GM10847 (cell line): Measurements from ENCODE around the gene SOS1.

ENCODE experiments used
- POLR2A ChIP-seq: IDR thresholded peaks from 2 replicates; pipeline ENCODE4 v1.6.1; 2011; ENCODE audit not compliant: insufficient read length; ENCODE audit errors: extremely low read depth

Gene SOS1

DNA sequence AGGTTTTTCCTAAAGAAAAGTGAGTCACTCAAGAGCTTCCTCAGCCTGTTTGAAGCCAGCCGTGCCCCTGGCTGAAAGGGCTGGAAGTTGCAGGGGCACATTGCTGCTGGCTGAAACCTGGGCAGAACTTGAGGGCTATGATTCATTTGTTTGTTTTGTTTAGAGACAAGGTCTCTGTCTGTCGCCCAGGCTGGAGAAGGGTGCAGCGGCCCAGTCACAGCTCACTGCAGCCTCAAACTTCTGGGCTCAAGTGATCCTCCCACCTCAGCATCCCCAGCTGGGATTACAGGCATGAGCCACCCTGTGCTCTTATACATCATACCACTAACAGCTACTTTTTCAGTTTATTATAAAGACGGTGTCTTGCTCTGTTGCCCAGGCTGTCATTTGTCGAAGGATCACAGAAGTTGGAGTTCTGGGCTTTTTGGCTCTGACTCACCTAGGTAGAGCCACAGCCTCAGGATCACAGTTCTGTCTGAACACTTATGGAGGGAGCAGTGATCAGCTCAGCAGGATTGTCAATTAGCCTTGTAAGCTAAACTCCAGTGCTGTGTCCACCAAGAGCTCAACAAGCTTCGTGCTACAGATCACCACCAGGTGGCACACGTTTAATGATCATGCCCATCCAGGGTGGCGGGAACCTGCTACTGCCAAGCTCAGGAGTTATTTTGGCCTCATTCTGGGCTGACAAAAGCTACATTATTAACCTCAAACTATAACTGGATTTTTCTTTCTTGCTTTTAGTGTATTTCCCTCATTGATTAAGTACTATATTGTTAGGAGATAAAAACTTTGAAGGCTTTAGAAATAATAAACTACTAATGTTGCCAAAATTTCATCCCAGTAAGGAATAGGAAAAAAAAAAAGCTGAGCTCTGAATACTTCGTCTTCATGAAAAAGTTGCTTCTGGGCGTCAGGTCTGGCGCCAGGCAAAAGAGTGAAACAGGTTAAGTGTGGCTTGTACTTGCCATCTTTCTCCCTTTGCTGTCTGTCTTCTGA lies 173.3 kb downstream of the SOS1 start:
- no peak for TF ChIP-seq POLR2A

DNA sequence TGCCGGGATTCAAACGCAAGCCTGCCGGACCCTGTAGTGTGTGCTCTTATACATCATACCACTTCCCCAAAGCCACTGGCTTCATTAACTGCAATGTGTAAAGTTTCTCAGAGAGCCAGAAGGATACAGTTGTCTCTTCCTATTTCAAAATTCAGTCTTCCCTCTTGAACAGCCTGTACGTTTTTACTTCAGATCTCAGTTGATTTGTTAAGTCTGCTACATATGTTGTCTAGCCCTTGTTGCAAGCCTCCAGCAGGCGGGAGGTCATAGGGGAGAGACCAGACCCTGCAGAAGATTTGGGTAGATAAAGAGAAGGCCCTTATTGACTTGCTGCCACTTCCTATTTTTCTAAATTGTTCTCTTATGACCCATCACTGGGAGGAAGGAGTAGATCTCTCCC lies 174.9 kb downstream of the SOS1 start:
- no peak for TF ChIP-seq POLR2A

DNA sequence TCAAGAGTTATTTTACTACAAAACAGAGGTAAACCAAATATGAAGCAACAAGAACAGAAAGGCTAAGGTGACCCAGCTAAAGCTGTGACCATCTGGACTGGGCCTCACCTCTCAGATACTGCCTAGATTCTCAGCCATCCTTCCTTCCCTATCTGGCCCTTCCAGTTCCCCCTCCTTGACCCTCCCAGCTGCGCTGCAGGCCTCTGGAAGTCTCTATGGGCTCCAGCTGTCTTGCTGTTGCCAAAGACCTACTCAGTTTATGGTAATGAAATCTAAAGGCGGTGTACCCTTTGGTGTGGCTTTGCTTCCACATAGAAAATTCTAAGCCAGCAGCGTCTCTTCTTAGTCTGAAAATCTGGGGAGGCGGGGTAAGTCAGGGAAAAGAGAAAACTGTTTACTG lies 175.5 kb downstream of the SOS1 start:
- TF ChIP-seq POLR2A: no peak

DNA sequence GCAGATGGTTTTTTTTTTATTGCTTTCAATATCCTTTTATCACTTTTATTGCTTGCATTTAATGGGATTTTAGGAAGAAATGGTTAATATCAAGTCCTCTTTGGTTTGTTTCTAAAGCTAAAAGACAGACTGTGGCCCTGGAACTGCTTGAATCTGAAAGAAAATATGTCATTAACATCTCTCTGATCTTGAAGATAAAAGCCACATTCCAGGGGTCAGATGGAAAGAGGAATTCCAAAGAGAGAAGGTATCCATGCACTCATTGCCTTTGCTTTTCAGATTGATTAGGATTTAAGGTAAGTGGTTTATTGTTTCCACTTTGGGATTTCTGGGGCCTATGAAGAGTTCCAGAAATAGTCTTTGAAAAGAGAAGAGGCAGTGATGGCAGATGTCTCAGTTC lies 177.1 kb downstream of the SOS1 start:
- no peak for TF ChIP-seq POLR2A

DNA sequence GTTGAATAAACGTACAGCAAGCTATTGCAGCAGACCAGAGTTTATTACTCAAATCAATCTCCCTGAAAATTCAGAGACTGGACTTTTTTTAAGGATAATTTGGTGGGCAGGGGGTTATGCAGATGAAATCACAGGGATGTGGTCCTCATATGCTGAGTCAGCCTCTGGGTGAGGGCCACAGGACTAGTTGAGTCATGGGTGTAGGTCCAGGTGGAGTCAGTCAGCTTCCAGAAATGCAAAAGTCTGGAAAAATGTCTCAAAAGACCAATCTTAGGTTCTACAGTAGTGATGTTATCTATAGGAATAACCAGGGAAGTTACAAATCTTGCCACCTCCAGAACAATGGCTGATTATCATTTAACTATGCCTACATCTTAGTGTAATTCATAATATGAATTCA lies 180.1 kb downstream of the SOS1 start:
- no peak for TF ChIP-seq POLR2A

DNA sequence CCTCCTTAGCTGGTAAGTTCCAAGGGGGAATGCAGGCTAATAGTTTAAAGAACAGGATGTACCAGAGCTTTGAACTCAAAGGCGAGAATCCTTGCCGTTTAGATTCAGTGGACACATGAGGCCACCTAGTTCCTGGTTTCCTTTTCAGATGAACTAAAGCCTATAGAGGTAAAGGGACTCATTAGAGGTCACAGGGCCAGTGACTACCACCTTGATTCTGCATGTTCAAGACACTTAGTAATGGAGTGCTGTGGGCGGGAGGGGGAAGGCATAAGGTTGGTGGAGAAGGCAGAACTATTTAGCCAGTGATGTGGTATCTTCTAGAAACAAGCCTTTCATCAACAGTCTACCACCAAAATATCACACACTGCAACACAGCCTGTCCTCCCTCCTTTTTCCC lies 183.3 kb downstream of the SOS1 start:
- no peak for TF ChIP-seq POLR2A

DNA sequence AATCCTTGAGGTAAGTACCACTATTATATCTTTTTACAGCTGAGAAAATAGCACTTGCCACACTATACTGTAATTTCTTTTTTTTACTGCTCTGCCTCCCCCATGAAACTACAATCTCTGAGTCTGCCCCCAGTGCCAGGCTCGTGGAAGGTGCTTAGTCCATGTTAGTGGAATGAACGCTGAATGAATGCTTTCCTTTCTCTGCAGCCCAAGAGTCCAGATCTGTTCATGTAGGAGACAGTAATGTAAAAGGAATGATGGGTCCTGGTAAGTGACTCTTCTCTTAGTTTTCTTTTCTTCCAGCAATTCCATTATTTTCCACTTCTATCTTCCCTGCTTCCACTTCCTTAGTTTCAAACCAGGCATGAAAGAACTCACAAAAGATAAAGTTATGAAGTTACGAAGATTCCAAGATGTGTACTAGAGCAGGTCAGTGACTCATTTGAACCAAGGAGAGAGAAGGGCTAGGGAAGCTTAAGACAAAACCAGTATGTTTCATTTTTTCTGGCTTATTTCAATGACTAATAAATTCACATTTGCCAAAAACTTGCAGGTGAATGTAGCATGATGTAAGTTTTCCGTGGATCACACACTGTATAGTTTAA lies 185.2 kb downstream of the SOS1 start:
- no peak for TF ChIP-seq POLR2A

DNA sequence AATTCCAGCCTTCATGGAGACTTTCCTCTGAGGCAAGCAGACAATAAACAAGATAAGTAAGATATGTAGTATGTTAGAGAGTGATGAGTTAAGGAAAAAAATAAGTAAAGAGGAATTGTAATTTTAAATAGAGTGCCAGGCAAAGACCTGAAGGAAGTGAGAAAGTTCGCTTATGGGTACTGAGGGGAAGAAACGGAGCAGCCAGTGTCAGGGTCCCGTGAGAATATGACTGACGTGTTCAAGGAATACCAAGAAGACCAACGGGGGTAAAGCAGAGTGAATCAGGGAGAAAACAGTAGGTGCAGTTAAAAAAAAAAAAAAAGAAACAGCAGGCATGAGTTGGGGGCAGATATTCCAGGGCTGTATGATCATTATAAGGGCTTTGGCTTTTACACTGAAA lies 186.1 kb downstream of the SOS1 start:
- no peak for TF ChIP-seq POLR2A

DNA sequence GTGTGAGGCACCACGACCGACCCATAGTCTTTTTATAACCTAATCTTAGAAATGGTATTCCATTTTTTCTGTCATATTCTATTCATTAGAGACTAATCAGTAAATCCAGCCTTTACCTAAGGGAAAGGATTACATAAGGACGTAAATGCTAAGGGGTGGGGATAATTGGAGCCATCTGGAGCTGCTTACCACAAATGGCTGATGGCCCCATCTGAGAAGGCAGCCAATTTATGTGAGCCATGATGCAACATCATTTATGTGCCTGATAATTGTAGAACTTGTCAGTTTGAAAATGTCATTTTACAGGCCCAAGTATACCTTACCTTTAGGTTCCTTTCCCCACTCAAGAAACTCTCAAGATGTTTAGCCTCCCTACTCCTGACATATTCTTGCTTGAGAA lies 187.2 kb downstream of the SOS1 start:
- no peak for TF ChIP-seq POLR2A

DNA sequence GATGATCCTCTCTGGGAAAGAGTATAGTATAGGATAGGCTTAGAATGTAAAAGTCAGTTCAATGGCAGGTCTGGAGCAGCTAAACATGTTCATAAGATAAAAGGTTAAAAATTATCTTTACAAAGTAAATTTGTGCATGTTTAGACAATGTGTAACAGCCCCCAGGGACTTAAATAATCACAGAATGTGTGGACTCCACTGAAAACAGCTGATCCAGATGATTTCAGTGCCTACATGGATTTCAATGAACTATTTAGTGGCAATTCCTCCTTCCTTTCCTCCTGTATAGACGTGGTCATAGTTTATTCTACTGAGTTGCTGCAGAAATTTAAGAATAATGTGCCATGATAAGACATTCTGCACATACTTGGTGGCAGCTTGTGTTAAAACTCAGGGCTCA lies 188.3 kb downstream of the SOS1 start:
- TF ChIP-seq POLR2A: no peak
